Choroid plexus epithelial cell (primary cell): ENCODE measurements around the gene P4HA1.

ENCODE experiments used
- DNase-seq: peaks from one replicate; pipeline ENCODE4 v3.0.0-alpha.2; 2010; ENCODE audit warnings: low read depth
- H3K4me3 ChIP-seq: 2 replicates; pipeline ENCODE4 v1.5.1; 2011; ENCODE audit warnings: low read depth, mild to moderate bottlenecking, control low read depth, low read length, moderate library complexity
- CTCF ChIP-seq: conservative IDR thresholded peaks from 2 replicates; pipeline ENCODE4 v1.5.1; 2011; ENCODE audit warnings: low read depth, mild to moderate bottlenecking, control low read depth, inconsistent platforms, low read length, moderate library complexity

P4HA1 gene

GRCh38 chr10:73021050-73021449, 75.6 kb downstream of the P4HA1 start:
- no peak for TF ChIP-seq CTCF
- no peak overlapping the region for H3K4me3 ChIP-seq
- DNase-seq = no peak

GRCh38 chr10:73019100-73019499, 77.6 kb downstream of the P4HA1 start:
- no peak for TF ChIP-seq CTCF
- no peak for DNase-seq
- no peak overlapping the region for H3K4me3 ChIP-seq

GRCh38 chr10:73018632-73019031, 78.0 kb downstream of the P4HA1 start:
- no peak for TF ChIP-seq CTCF
- no peak overlapping the region for H3K4me3 ChIP-seq
- DNase-seq = no peak

GRCh38 chr10:73017955-73018480, 78.6 kb downstream of the P4HA1 start:
- no peak overlapping the region for H3K4me3 ChIP-seq
- peak; percentile 14 for DNase-seq
- no peak for TF ChIP-seq CTCF

- no peak overlapping the region for H3K4me3 ChIP-seq
- DNase-seq = no peak
- no peak for TF ChIP-seq CTCF
Observed at GRCh38 chr10:73015779-73016178, 80.9 kb downstream of the P4HA1 start.

- TF ChIP-seq CTCF = no peak
- no peak overlapping the region for H3K4me3 ChIP-seq
- DNase-seq = no peak
Observed at GRCh38 chr10:73003822-73004221, 92.8 kb downstream of the P4HA1 start.

- DNase-seq = no peak
- no peak overlapping the region for H3K4me3 ChIP-seq
- no peak for TF ChIP-seq CTCF
Observed at GRCh38 chr10:73000973-73001372, 95.7 kb downstream of the P4HA1 start.
